H1 (cell line): ENCODE results near the gene ARF3. TPM values are rescaled to one million over a fixed set of nuclear protein-coding genes. Genes with fewer than 3 reads are reported as not detected.

Source experiments
- CTCF ChIA-PET: fragments of 300-600 bp; sonication (Branson Sonifier 250); formaldehyde crosslinking; loops from one replicate; lab custom pipeline; 2021; ENCODE audit not compliant: partially characterized antibody; lab: Charles Lee
- POLR2A ChIA-PET: fragments of 300-600 bp; sonication (Branson Sonifier 250); formaldehyde crosslinking; loops from one replicate; lab custom pipeline; 2021; ENCODE audit warnings: inconsistent platforms; ENCODE audit not compliant: partially characterized antibody; lab: Charles Lee
- DNase-seq, 2 experiments: peaks; one replicate each; pipeline versions ENCODE4 v3.0.0 to v3.0.0-alpha.2; 2010 to 2022; ENCODE audit warnings: low spot score in 2 of 2, low read depth in 1 of 2, mixed read lengths in 1 of 2
- FAIRE-seq: peaks from 2 replicates; lab custom pipeline; 2011; peaks lifted over from hg19 to GRCh38; lab: Jason Lieb, UNC
- H2AFZ ChIP-seq: 2 replicates; pipeline ENCODE4 v1.8.1; 2012; ENCODE audit warnings: low read length, inconsistent platforms
- H2AK5ac ChIP-seq: 2 replicates; pipeline ENCODE4 v1.6.1; 2013; ENCODE audit warnings: low read depth, low read length
- H2BK120ac ChIP-seq: replicated peaks from 2 replicates; pipeline ENCODE3; 2013; ENCODE audit warnings: low read depth, low read length, inconsistent platforms
- H2BK12ac ChIP-seq: 2 replicates; pipeline ENCODE4 v1.6.1; 2013; ENCODE audit warnings: low read depth, low read length
- H2BK15ac ChIP-seq: 2 replicates; pipeline ENCODE4 v1.6.1; 2013; ENCODE audit warnings: low read length
- H2BK20ac ChIP-seq: 2 replicates; pipeline ENCODE4 v1.6.1; 2013; ENCODE audit warnings: low read length
- H2BK5ac ChIP-seq: 2 replicates; pipeline ENCODE4 v1.6.1; 2013; ENCODE audit warnings: low read depth, low read length
- H3K14ac ChIP-seq: 2 replicates; pipeline ENCODE4 v1.6.1; 2013; ENCODE audit warnings: inconsistent platforms; ENCODE audit not compliant: insufficient read length
- H3K18ac ChIP-seq: 2 replicates; pipeline ENCODE4 v1.6.1; 2013; ENCODE audit warnings: low read length; ENCODE audit errors: extremely low read depth
- H3K23ac ChIP-seq: 2 replicates; pipeline ENCODE4 v1.6.1; 2013; ENCODE audit warnings: inconsistent platforms; ENCODE audit not compliant: insufficient read length
- H3K23me2 ChIP-seq: 2 replicates; pipeline ENCODE4 v1.6.1; 2013; ENCODE audit warnings: low read depth, low read length
- H3K27ac ChIP-seq: 2 replicates; pipeline ENCODE4 v1.6.1; 2011; ENCODE audit warnings: low read depth, low read length, inconsistent platforms
- H3K27me3 ChIP-seq, 4 experiments: replicated peaks in 1 of 4; 1 replicate in 1 of 4; 2 replicates in 3 of 4; pipeline versions ENCODE4 v1.6.1 to v1.8.1; 2011 to 2013; ENCODE audit warnings: low read length in 3 of 4, mild to moderate bottlenecking in 3 of 4, inconsistent platforms in 2 of 4, mixed read lengths in 2 of 4, moderate library complexity in 1 of 4; ENCODE audit not compliant: control insufficient read depth in 3 of 4, insufficient read depth in 3 of 4; ENCODE audit errors: extremely low read depth in 1 of 4
- H3K36me3 ChIP-seq, 4 experiments: 2 replicates each; pipeline versions ENCODE4 v1.6.1 to v1.8.1; 2011 to 2013; ENCODE audit warnings: mild to moderate bottlenecking in 4 of 4, low read length in 3 of 4, moderate library complexity in 2 of 4, control low read depth in 1 of 4, inconsistent platforms in 1 of 4; ENCODE audit not compliant: insufficient read depth in 4 of 4, control insufficient read depth in 2 of 4
- H3K4ac ChIP-seq: replicated peaks from 2 replicates; pipeline ENCODE3; 2013; ENCODE audit warnings: low read length, low read depth, mixed read lengths, inconsistent platforms; ENCODE audit not compliant: insufficient read length
- H3K4me1 ChIP-seq, 4 experiments: replicated peaks in 1 of 4; 1 replicate in 1 of 4; 2 replicates in 3 of 4; pipeline versions ENCODE4 v1.6.1 to v1.8.1; 2011 to 2013; ENCODE audit warnings: low read length in 3 of 4, inconsistent platforms in 2 of 4, mixed read lengths in 1 of 4; ENCODE audit not compliant: insufficient read depth in 4 of 4, control insufficient read depth in 3 of 4
- H3K4me2 ChIP-seq, 2 experiments: 2 replicates each; pipeline versions ENCODE4 v1.6.1 to v1.8.1; 2011 to 2013; ENCODE audit warnings: low read depth in 2 of 2, low read length in 2 of 2, control low read depth in 1 of 2, inconsistent platforms in 1 of 2, mild to moderate bottlenecking in 1 of 2; ENCODE audit not compliant: insufficient read depth in 1 of 2
- H3K4me3 ChIP-seq, 4 experiments: fragments of 200-600, 300-600 bp in 1 of 4; sonication (generic), shearing (Covaris generic), sonication (Bioruptor Twin) in 1 of 4; 2 replicates each; pipeline versions ENCODE4 v1.5.1 to v1.8.1; 2011 to 2016; ENCODE audit warnings: low read length in 4 of 4, low read depth in 3 of 4, control low read depth in 2 of 4, inconsistent platforms in 2 of 4, mild to moderate bottlenecking in 2 of 4, mixed read lengths in 1 of 4, moderate library complexity in 1 of 4; ENCODE audit not compliant: insufficient read depth in 2 of 4; ENCODE audit errors: extremely low read depth in 1 of 4
- H3K56ac ChIP-seq: replicated peaks from 2 replicates; pipeline ENCODE3; 2013; ENCODE audit warnings: low read depth, mild to moderate bottlenecking, mixed read lengths, low read length, inconsistent platforms; ENCODE audit not compliant: insufficient read length
- H3K79me1 ChIP-seq: 2 replicates; pipeline ENCODE4 v1.6.1; 2013; ENCODE audit warnings: low read depth, low read length, control low read depth
- H3K79me2 ChIP-seq, 2 experiments: 2 replicates each; pipeline versions ENCODE4 v1.6.1 to v1.8.1; 2012 to 2013; ENCODE audit warnings: low read length in 2 of 2, mild to moderate bottlenecking in 2 of 2, inconsistent platforms in 1 of 2; ENCODE audit not compliant: insufficient read depth in 2 of 2, control insufficient read depth in 1 of 2
- H3K9ac ChIP-seq, 4 experiments: replicated peaks in 1 of 4; 1 replicate in 1 of 4; 2 replicates in 3 of 4; pipeline versions ENCODE4 v1.6.1 to v1.8.1; 2011 to 2013; ENCODE audit warnings: low read depth in 3 of 4, low read length in 3 of 4, control low read depth in 2 of 4, mild to moderate bottlenecking in 2 of 4, moderate library complexity in 2 of 4, inconsistent platforms in 1 of 4; ENCODE audit errors: extremely low read depth in 1 of 4
- H3K9me3 ChIP-seq, 2 experiments: 2 replicates each; pipeline versions ENCODE4 v1.6.1 to v1.8.1; 2012 to 2013; ENCODE audit warnings: mild to moderate bottlenecking in 2 of 2, moderate library complexity in 2 of 2, control low read depth in 1 of 2, inconsistent platforms in 1 of 2, low read depth in 1 of 2, low read length in 1 of 2, mixed read lengths in 1 of 2; ENCODE audit not compliant: insufficient read depth in 2 of 2
- H4K20me1 ChIP-seq, 2 experiments: replicated peaks in 1 of 2; 2 replicates each; pipeline versions ENCODE3 to v1.8.1; 2011 to 2013; ENCODE audit warnings: inconsistent platforms in 2 of 2, low read length in 2 of 2, mild to moderate bottlenecking in 1 of 2; ENCODE audit not compliant: insufficient read depth in 2 of 2, control insufficient read depth in 1 of 2
- H4K5ac ChIP-seq: 2 replicates; pipeline ENCODE4 v1.6.1; 2013; ENCODE audit warnings: low read length, low read depth, mixed read lengths, inconsistent platforms; ENCODE audit not compliant: insufficient read length
- H4K8ac ChIP-seq: 2 replicates; pipeline ENCODE4 v1.8.0; 2013; ENCODE audit warnings: mild to moderate bottlenecking, moderate library complexity, low read length, inconsistent platforms; ENCODE audit not compliant: insufficient read depth; ENCODE audit errors: extremely low read depth
- H4K91ac ChIP-seq: replicated peaks from 2 replicates; pipeline ENCODE3; 2013; ENCODE audit warnings: low read length, mixed read lengths, inconsistent platforms; ENCODE audit not compliant: insufficient read length
- BRCA1 ChIP-seq: IDR thresholded peaks from 2 replicates; pipeline ENCODE4 v1.6.1; 2012; ENCODE audit warnings: low read depth, low read length, improper control_type of control experiment
- CTCF ChIP-seq, 3 experiments: IDR thresholded peaks; 1 replicate in 2 of 3; 2 replicates in 1 of 3; pipeline versions ENCODE4 v1.5.1 to v1.6.1; 2011; ENCODE audit warnings: low read length in 3 of 3, mild to moderate bottlenecking in 3 of 3, inconsistent platforms in 2 of 3, low read depth in 1 of 3, moderate library complexity in 1 of 3; ENCODE audit not compliant: insufficient read depth in 1 of 3; ENCODE audit errors: control extremely low read depth in 1 of 3
- RAD21 ChIP-seq, 2 experiments: IDR thresholded peaks in 1 of 2; conservative IDR thresholded peaks in 1 of 2; 2 replicates each; pipeline ENCODE4 v1.6.1; 2011; ENCODE audit warnings: low read depth in 2 of 2, low read length in 2 of 2, improper control_type of control experiment in 1 of 2, inconsistent platforms in 1 of 2, mild to moderate bottlenecking in 1 of 2, moderate library complexity in 1 of 2
- WGBS, 2 experiments: shearing (Covaris generic) in 1 of 2; methylation state at CpG; one replicate each; pipeline versions ENCODE4 v1.1.6 to v1.1.7; 2013 to 2015; ENCODE audit warnings: low lambda C conversion rate in 2 of 2, mixed read lengths in 2 of 2, inconsistent platforms in 1 of 2, low coverage in 1 of 2, missing lambda C conversion rate in 1 of 2; ENCODE audit not compliant: insufficient replicate concordance in 2 of 2, insufficient coverage in 1 of 2, insufficient read length in 1 of 2; ENCODE audit errors: extremely low coverage in 1 of 2, missing lambda C conversion rate in 1 of 2; 5-methylcytosine and 5-hydroxymethylcytosine counted together
- polyA plus RNA-seq, 7 experiments: library from polyadenylated mRNA; depleted of rRNA in 3 of 7; stranded (reverse) in 5 of 7; unstranded in 2 of 7; fragments of >200 nt in 5 of 7; fragments of 200-250 nt in 2 of 7; gene quantifications; 1 replicate in 5 of 7; 2 replicates in 1 of 7; 4 replicates in 1 of 7; pipeline versions ENCODE4 v1.2.1 to v1.2.3, GENCODE V29; 2011 to 2013; ENCODE audit warnings: missing spikeins in 2 of 7, mixed read lengths in 2 of 7
- total RNA-seq: library from RNA; stranded (reverse); fragmentation: NEBNext Ultra II Directional; extraction: Animal tissue kit (Norgen Biotek cat#: 25700); gene quantifications from 2 replicates; pipeline ENCODE4 v1.2.1, GENCODE V29; 2021

Gene ARF3
- total and polyA plus RNA-seq, 2 of the 8 experiments (the other 6 are each of a cell fraction or from before 2014, with no cell fraction given) = 231 to 250 TPM

GRCh38 chr12:48934312-48934706, 23.0 kb downstream of the ARF3 start:
- no peak for FAIRE-seq

More at GRCh38 chr12:48934312-48934706, 23.0 kb downstream of the ARF3 start:
- Histone ChIP-seq H2BK120ac (no peak overlapping the region), H3K4me2 (no peak overlapping the region), H4K8ac (no peak overlapping the region), H3K79me2 (no peaks in the 10 kb centered on the region), H3K4me3 (no peak overlapping the region), H2BK12ac (no peak overlapping the region), H2AK5ac (no peak overlapping the region), H2BK15ac (no peak overlapping the region), H4K5ac (no peak overlapping the region), H3K9ac (no peak overlapping the region), H3K79me1 (no peaks in the 10 kb centered on the region), H2AFZ (no peak overlapping the region), H3K14ac (no peak overlapping the region), H3K27me3 (no peaks in the 10 kb centered on the region), H3K27ac (no peak overlapping the region), H3K36me3 (peaks cover 26 to 81% (median 46%) of the 10 kb centered on the region in 4 experiments), H3K18ac (no peak overlapping the region), H3K4me1 (no peaks in the 10 kb centered on the region), H3K9me3 (no peaks in the 10 kb centered on the region), H4K91ac (no peak overlapping the region), H2BK20ac (no peak overlapping the region), H4K20me1 (peaks cover 18% of the 10 kb centered on the region in 2 experiments), H2BK5ac (no peak overlapping the region), H3K23ac (no peak overlapping the region), H3K56ac (no peak overlapping the region), H3K23me2 (no peaks in the 10 kb centered on the region), H3K4ac (no peak overlapping the region)
- no peak for TF ChIP-seq BRCA1
- TF ChIP-seq CTCF (IDR thresholded peaks at IDR 0.05; ENCODE audit: control extremely low read depth in 1 of 3, insufficient read depth in 1 of 3, low read depth in 1 of 3, low read length in 3 of 3) = peak in 2 of 3 experiments; percentile 49 to 57; a peak in 3 of 4 replicates
- TF ChIP-seq RAD21 (IDR thresholded peaks at IDR 0.05 in 1 of 2, conservative IDR thresholded peaks at IDR 0.05 in 1 of 2; ENCODE audit: low read depth in 2 of 2, low read length in 2 of 2) = peak in 1 of 2 experiments; percentile 52; a peak in 2 of 4 replicates
- DNase-seq = no peak
- CTCF ChIA-PET = interaction anchor here (0.6 to 20.2 kb wide), 15 partner anchors 9 to 144 kb away, joined by 3 to 280 read pairs (median 4); partner anchors contain the start of genes ARF3, DDX23, FKBP11 and WNT1
- POLR2A ChIA-PET = interaction anchor here (0.9 to 8.6 kb wide), 4 partner anchors 9 to 82 kb away, joined by 3 to 49 read pairs (median 11); partner anchors contain the start of genes FKBP11 and RND1
- WGBS, 2 experiments = 100% methylated on average over 1 of the region's 1 CpG; no CpG with 5 or more reads in 1 of the 2 experiments
